ENCODE measurements around the gene SHISA6.

GRCh38 chr17:11336290-11336689, 95.3 kb downstream of the SHISA6 start:
- TF ChIP-seq, protein P1, sequence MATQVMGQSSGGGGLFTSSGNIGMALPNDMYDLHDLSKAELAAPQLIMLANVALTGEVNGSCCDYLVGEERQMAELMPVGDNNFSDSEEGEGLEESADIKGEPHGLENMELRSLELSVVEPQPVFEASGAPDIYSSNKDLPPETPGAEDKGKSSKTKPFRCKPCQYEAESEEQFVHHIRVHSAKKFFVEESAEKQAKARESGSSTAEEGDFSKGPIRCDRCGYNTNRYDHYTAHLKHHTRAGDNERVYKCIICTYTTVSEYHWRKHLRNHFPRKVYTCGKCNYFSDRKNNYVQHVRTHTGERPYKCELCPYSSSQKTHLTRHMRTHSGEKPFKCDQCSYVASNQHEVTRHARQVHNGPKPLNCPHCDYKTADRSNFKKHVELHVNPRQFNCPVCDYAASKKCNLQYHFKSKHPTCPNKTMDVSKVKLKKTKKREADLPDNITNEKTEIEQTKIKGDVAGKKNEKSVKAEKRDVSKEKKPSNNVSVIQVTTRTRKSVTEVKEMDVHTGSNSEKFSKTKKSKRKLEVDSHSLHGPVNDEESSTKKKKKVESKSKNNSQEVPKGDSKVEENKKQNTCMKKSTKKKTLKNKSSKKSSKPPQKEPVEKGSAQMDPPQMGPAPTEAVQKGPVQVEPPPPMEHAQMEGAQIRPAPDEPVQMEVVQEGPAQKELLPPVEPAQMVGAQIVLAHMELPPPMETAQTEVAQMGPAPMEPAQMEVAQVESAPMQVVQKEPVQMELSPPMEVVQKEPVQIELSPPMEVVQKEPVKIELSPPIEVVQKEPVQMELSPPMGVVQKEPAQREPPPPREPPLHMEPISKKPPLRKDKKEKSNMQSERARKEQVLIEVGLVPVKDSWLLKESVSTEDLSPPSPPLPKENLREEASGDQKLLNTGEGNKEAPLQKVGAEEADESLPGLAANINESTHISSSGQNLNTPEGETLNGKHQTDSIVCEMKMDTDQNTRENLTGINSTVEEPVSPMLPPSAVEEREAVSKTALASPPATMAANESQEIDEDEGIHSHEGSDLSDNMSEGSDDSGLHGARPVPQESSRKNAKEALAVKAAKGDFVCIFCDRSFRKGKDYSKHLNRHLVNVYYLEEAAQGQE (IDR thresholded peaks at IDR 0.05; ENCODE audit: borderline replicate concordance): no peak
- TF ChIP-seq, protein P2, sequence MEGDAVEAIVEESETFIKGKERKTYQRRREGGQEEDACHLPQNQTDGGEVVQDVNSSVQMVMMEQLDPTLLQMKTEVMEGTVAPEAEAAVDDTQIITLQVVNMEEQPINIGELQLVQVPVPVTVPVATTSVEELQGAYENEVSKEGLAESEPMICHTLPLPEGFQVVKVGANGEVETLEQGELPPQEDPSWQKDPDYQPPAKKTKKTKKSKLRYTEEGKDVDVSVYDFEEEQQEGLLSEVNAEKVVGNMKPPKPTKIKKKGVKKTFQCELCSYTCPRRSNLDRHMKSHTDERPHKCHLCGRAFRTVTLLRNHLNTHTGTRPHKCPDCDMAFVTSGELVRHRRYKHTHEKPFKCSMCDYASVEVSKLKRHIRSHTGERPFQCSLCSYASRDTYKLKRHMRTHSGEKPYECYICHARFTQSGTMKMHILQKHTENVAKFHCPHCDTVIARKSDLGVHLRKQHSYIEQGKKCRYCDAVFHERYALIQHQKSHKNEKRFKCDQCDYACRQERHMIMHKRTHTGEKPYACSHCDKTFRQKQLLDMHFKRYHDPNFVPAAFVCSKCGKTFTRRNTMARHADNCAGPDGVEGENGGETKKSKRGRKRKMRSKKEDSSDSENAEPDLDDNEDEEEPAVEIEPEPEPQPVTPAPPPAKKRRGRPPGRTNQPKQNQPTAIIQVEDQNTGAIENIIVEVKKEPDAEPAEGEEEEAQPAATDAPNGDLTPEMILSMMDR (IDR thresholded peaks at IDR 0.05; ENCODE audit: poor library complexity, severe bottlenecking): no peak
- TF ChIP-seq POLR2AphosphoS5 (IDR thresholded peaks at IDR 0.05) (no peak), TAF1 (IDR thresholded peaks at IDR 0.05; ENCODE audit: low read depth) (no peak), EZH2 (IDR thresholded peaks at IDR 0.05; ENCODE audit: borderline replicate concordance, insufficient read depth, low read length, poor library complexity, severe bottlenecking) (no peak), RAD21 (conservative IDR thresholded peaks at IDR 0.05) (no peak), EP300 (conservative IDR thresholded peaks at IDR 0.05; ENCODE audit: poor library complexity, severe bottlenecking) (no peak), SMC3 (conservative IDR thresholded peaks at IDR 0.05; ENCODE audit: poor library complexity) (no peak)
